Right lobe of liver (tissue), 6 donors: ENCODE data around the gene CLCC1. TPM values are rescaled to one million over a fixed set of nuclear protein-coding genes. Genes with fewer than 3 reads are reported as not detected.

Experiments used
- ATAC-seq, 4 donors: fragments of 200-7000 bp; cut with Tn5 transposase; one replicate each; pipeline ENCODE4 v1.9.1; 2020; ENCODE audit warnings: mild to moderate bottlenecking in 4 of 4, moderate library complexity in 4 of 4
- DNase-seq, 3 donors: peaks; one replicate each; pipeline ENCODE4 v3.0.0-alpha.2; 2020
- H3K27ac ChIP-seq, 3 donors: fragments of 200-600 bp; one replicate each; pipeline ENCODE4 v1.8.0; 2022
- H3K27me3 ChIP-seq, 2 donors: fragments of 200-600 bp; one replicate each; pipeline ENCODE4 v1.8.0; 2022
- H3K36me3 ChIP-seq, 4 donors: fragments of 200-600 bp; sonication (generic) in 1 of 4; one replicate each; pipeline versions ENCODE4 v1.5.1 to v1.8.0; 2017 to 2022; ENCODE audit warnings: control low read depth in 1 of 4
- H3K4me1 ChIP-seq, 4 donors: fragments of 200-600 bp; sonication (generic) in 1 of 4; one replicate each; pipeline versions ENCODE4 v1.5.1 to v1.8.0; 2017 to 2022; ENCODE audit warnings: control low read depth in 1 of 4
- H3K4me3 ChIP-seq, 3 donors: fragments of 200-600 bp; one replicate each; pipeline ENCODE4 v1.8.0; 2022
- H3K9me3 ChIP-seq, 4 donors: fragments of 200-600 bp; sonication (generic) in 1 of 4; one replicate each; pipeline versions ENCODE4 v1.5.1 to v1.8.0; 2017 to 2022; ENCODE audit warnings: control low read depth in 1 of 4
- CTCF ChIP-seq, 4 donors: fragments of 200-600 bp in 3 of 4; fragments of 450-650 bp in 1 of 4; IDR thresholded peaks; one replicate each; pipeline versions ENCODE4 v1.5.1 to v1.8.0; 2016 to 2022; ENCODE audit warnings: antibody characterized with exemption in 4 of 4, mild to moderate bottlenecking in 2 of 4
- POLR2A ChIP-seq: fragments of 450-650 bp; IDR thresholded peaks from one replicate; pipeline ENCODE4 v1.6.1; 2017; ENCODE audit warnings: antibody characterized with exemption, mild to moderate bottlenecking
- WGBS: methylation state at CpG from one replicate; pipeline ENCODE4 v1.1.6; 2018; ENCODE audit warnings: low coverage, low lambda C conversion rate; ENCODE audit not compliant: insufficient coverage; ENCODE audit errors: missing lambda C conversion rate; 5-methylcytosine and 5-hydroxymethylcytosine counted together
- intact Hi-C, 2 donors: fragments of 100-400 bp; cut with DNase I; formaldehyde crosslinking; loops; one replicate each; pipeline versions ENCODE4 v1.11.2 to v1.14.1; 2022
- total RNA-seq, 6 experiments: library from RNA; depleted of rRNA in 2 of 6; stranded (reverse); fragments of >200 nt in 2 of 6; fragmentation: NEBNext Ultra II Directional in 3 of 6; extraction: Animal tissue kit (Norgen Biotek cat#: 25700) in 3 of 6; gene quantifications; one replicate each; pipeline versions ENCODE4 v1.1.0 to v1.2.4, GENCODE V29; 2016 to 2023
- donor health status: DM: no; HTN: yes; CAD: no.
- donor health status: DM: no; HTN: no; CAD: no.
- donor health status: DM: no; HTN: no; CAD: no.
- donor health status: DM: no; HTN: yes; CAD: no.
- donor health status: DM: no; HTN: yes; CAD: no.

The CLCC1 gene
- total RNA-seq, 6 experiments from 2014 or later: 14.1 to 22.1 (median 19.5) TPM

- intact Hi-C loops: no loop called here
- Histone ChIP-seq H3K4me1 (peaks cover 0 to 9% (median 0%) of the 10 kb centered on the region in 4 donors), H3K9me3 (no peaks in the 10 kb centered on the region), H3K36me3 (no peaks in the 10 kb centered on the region), H3K27ac (no peak overlapping the region), H3K4me3 (no peak overlapping the region), H3K27me3 (no peaks in the 10 kb centered on the region)
- no peak for DNase-seq
- WGBS: 54% methylated on average over 3 of the region's 6 CpGs
- TF ChIP-seq CTCF (IDR thresholded peaks at IDR 0.05): no peak
- TF ChIP-seq POLR2A: no peak
- ATAC-seq: no peak
These were observed 9.8 kb downstream of the CLCC1 start for GRCh38 chr1:108953452-108953851.

GRCh38 chr1:108951242-108951641 is 12.0 kb downstream of the CLCC1 start:
- TF ChIP-seq CTCF (IDR thresholded peaks at IDR 0.05) (no peak), POLR2A (no peak)
- intact Hi-C loops: no loop called here
- no peaks in the 10 kb centered on the region for H3K27me3 ChIP-seq
- no peak overlapping the region for H3K27ac ChIP-seq
- no peak overlapping the region for H3K4me3 ChIP-seq
- no peaks in the 10 kb centered on the region for H3K4me1 ChIP-seq
- H3K9me3 ChIP-seq: no peaks in the 10 kb centered on the region
- 100% methylated on average over 3 of the region's 3 CpGs for WGBS
- H3K36me3 ChIP-seq: peaks cover 0 to 12% (median 0%) of the 10 kb centered on the region in 4 donors
- ATAC-seq (no peak), DNase-seq (no peak)

DNA sequence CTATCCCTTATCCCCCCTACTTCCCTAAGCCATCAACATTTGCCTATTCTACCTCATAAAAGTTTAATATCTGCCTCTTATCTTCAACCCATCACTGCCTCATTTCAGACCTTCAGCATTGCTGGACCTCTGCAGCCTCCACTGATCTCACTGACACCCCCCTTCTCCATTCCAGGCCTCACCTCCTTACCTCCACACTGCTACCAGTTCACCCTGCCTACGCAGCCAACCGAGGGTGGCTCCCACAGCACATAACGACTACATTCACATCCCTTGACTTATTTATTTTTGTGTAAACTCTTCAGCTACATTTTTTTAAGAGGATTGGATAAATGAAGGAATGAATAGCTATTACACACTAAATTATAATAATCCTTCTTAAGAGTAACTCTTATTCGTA is 14.2 kb downstream of the CLCC1 start:
- Histone ChIP-seq H3K9me3 (no peaks in the 10 kb centered on the region), H3K4me3 (no peak overlapping the region), H3K27ac (no peak overlapping the region), H3K27me3 (no peaks in the 10 kb centered on the region), H3K4me1 (no peaks in the 10 kb centered on the region), H3K36me3 (peaks cover 0 to 21% (median 0%) of the 10 kb centered on the region in 4 donors)
- intact Hi-C loops: no loop called here
- TF ChIP-seq CTCF (IDR thresholded peaks at IDR 0.05): no peak
- no peak for TF ChIP-seq POLR2A
- ATAC-seq (no peak), DNase-seq (no peak)
- 91% methylated on average over 4 of the region's 4 CpGs for WGBS

DNA sequence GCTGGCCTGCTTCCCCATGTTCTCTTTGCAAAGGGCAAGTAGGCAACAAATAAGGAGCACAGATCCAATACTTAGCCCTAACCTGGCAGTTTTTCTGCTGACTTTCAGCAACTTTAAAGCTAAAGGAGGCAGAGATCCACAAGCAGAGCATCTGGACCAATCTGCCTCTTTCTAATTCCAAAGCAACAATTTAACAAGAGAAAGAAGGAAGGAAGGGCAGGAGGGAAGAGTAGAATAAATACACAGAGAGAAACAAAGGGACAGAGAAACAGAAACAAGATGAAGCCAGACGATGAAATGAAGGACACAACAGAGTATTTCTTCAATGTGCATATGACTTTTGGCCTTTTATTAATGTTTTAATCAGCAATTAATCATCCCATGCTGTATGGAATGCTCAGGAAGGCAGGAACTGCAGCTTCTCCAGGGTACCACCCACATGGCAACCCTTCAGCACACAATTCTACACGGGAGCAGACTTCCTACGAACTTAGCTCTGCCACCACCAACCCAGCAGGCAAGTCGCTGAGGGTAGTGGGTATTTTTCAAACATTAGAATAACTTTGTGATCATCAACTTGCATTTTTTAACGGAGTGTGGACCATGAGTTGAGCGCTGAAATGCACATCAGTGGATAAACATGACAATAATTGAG is 15.3 kb downstream of the CLCC1 start:
- no peaks in the 10 kb centered on the region for H3K27me3 ChIP-seq
- no peak overlapping the region for H3K4me3 ChIP-seq
- TF ChIP-seq POLR2A (no peak), CTCF (IDR thresholded peaks at IDR 0.05) (no peak)
- no peaks in the 10 kb centered on the region for H3K4me1 ChIP-seq
- 40% methylated on average over 6 of the region's 6 CpGs for WGBS
- H3K36me3 ChIP-seq: peaks cover 0 to 30% (median 0%) of the 10 kb centered on the region in 4 donors
- intact Hi-C loops: no loop called here
- DNase-seq: no peak
- no peaks in the 10 kb centered on the region for H3K9me3 ChIP-seq
- ATAC-seq: no peak
- H3K27ac ChIP-seq: no peak overlapping the region
